ENCODE data around the gene PTK7. TPM values are rescaled to one million over a fixed set of nuclear protein-coding genes. Genes with fewer than 3 reads are reported as not detected.

PTK7 gene
- total and polyA plus RNA-seq, 2 experiments from 2014 or later = 46.1 to 147 TPM

GRCh38 chr6:43105538-43106222 is 29.6 kb downstream of the PTK7 start:
- Mint-ChIP-seq H3K27ac (peak overlapping the region; percentile 8; the same call in 1 of the 2 replicates), H3K27me3 (ENCODE audit: insufficient read depth, low read depth, poor library complexity) (peaks cover 7% of the 10 kb centered on the region), H3K9me3 (no peaks in the 10 kb centered on the region), H3K36me3 (ENCODE audit: low read depth) (peaks cover 7% of the 10 kb centered on the region; the same call in 2 of the 3 replicates), H3K4me1 (peaks cover 24% of the 10 kb centered on the region), H3K4me3 (no peak overlapping the region; the same call in 2 of the 3 replicates)
- Histone ChIP-seq H3K79me2 (replicated peaks; ENCODE audit: insufficient read depth) (peaks cover 89% of the 10 kb centered on the region), H3F3A (replicated peaks; ENCODE audit: low read depth) (0 out of 2 replicates have a peak, but pooled peaks cover 4% of the 10 kb centered on the region), H3K27me3 (ENCODE audit: insufficient read depth) (no peaks in the 10 kb centered on the region), H3K27ac (ENCODE audit: low read depth) (peak overlapping the region; percentile 84), H4K20me1 (replicated peaks; ENCODE audit: insufficient read depth) (peaks cover 7% of the 10 kb centered on the region; the same call in 1 of the 2 replicates), H3K4me2 (peak overlapping the region; percentile 50; the same call in 1 of the 2 replicates), H3K4me1 (ENCODE audit: insufficient read depth) (peaks cover 32% of the 10 kb centered on the region), H3K4me3 (no peak overlapping the region), H3K9me2 (ENCODE audit: insufficient read depth) (no peaks in the 10 kb centered on the region), H3K36me3 (ENCODE audit: insufficient read depth) (no peaks in the 10 kb centered on the region), H2AFZ (no peak overlapping the region)
- ATAC-seq = peak; percentile 61
- TF ChIP-seq ZNF462 (CRISPR knock-in tag; IDR thresholded peaks at IDR 0.05) = no peak
- TF ChIP-seq ETS1 (IDR thresholded peaks at IDR 0.05) = no peak
- no peak for TF ChIP-seq ZNF114 (CRISPR knock-in tag; IDR thresholded peaks at IDR 0.05)
- TF ChIP-seq POLR2AphosphoS5 (IDR thresholded peaks at IDR 0.05; ENCODE audit: low read depth) = no peak
- TF ChIP-seq NANOG (IDR thresholded peaks at IDR 0.05; ENCODE audit: borderline replicate concordance) = no peak
- TF ChIP-seq ZNF331 (CRISPR knock-in tag; IDR thresholded peaks at IDR 0.05; ENCODE audit: low read depth) = no peak
- no peak for TF ChIP-seq JUNB (IDR thresholded peaks at IDR 0.05; ENCODE audit: unreplicated experiment)
- TF ChIP-seq REST (IDR thresholded peaks at IDR 0.05; ENCODE audit: unreplicated experiment) = no peak
- TF ChIP-seq EZH2 (IDR thresholded peaks at IDR 0.05; ENCODE audit: low read depth, unreplicated experiment) = no peak
- no peak for TF ChIP-seq CREB1 (CRISPR knock-in tag; IDR thresholded peaks at IDR 0.05; ENCODE audit: low read depth)
- TF ChIP-seq CTCF (conservative IDR thresholded peaks at IDR 0.05; ENCODE audit: low read depth in 2 of 2) = no peak
- no peak for TF ChIP-seq EZH2phosphoT487 (IDR thresholded peaks at IDR 0.05; ENCODE audit: unreplicated experiment)
- no peak for TF ChIP-seq STAT1 (IDR thresholded peaks at IDR 0.05; ENCODE audit: unreplicated experiment)
- peak; percentile 63 for DNase-seq (ENCODE audit: low spot score)

All from GM23338 (cell line).